IMR-90 (cell line): ENCODE measurements around the gene SEL1L2. TPM values are rescaled to one million over a fixed set of nuclear protein-coding genes. Genes with fewer than 3 reads are reported as not detected.

Experiments used
- ATAC-seq: fragments of 200-7000 bp; cut with Tn5 transposase; 2 replicates; pipeline ENCODE4 v1.9.1; 2020; ENCODE audit warnings: low read depth, mild to moderate bottlenecking, moderate library complexity
- BruUV-seq: library from RNA; stranded (reverse); fragments of 400-500 nt; replicated peaks from 2 replicates; lab custom pipeline; 2021; lab: Mats Ljungman, UMichigan
- CTCF ChIA-PET: fragments of 300-600 bp; formaldehyde crosslinking; extraction: SDS; loops from one replicate; lab custom pipeline; 2021; ENCODE audit warnings: antibody characterized with exemption; lab: Yijun Ruan, JAX
- POLR2A ChIA-PET: fragments of 300-600 bp; sonication (Branson Sonifier 250); formaldehyde crosslinking; loops from one replicate; lab custom pipeline; 2022; ENCODE audit warnings: antibody characterized with exemption; ENCODE audit not compliant: unreplicated experiment; lab: Charles Lee
- DNase-seq: peaks from one replicate; pipeline ENCODE4 v3.0.0; 2013
- H2AFZ ChIP-seq: replicated peaks from 2 replicates; pipeline ENCODE3; 2013; ENCODE audit warnings: low read length, mild to moderate bottlenecking; ENCODE audit not compliant: poor library complexity
- H2AK5ac ChIP-seq: 2 replicates; pipeline ENCODE4 v1.6.1; 2013; ENCODE audit warnings: low read depth, low read length, inconsistent platforms
- H2AK9ac ChIP-seq: replicated peaks from 2 replicates; pipeline ENCODE3; 2013; ENCODE audit warnings: mild to moderate bottlenecking, low read depth, low read length, moderate library complexity; ENCODE audit not compliant: poor library complexity
- H2BK120ac ChIP-seq: 2 replicates; pipeline ENCODE4 v1.6.1; 2013; ENCODE audit warnings: low read depth, low read length, inconsistent platforms
- H2BK15ac ChIP-seq: 3 replicates; pipeline ENCODE4 v1.6.1; 2013; ENCODE audit warnings: low read depth, low read length, inconsistent platforms
- H2BK20ac ChIP-seq: 2 replicates; pipeline ENCODE4 v1.6.1; 2013; ENCODE audit warnings: low read depth, mild to moderate bottlenecking, inconsistent platforms, low read length, moderate library complexity
- H2BK5ac ChIP-seq: 2 replicates; pipeline ENCODE4 v1.6.1; 2013; ENCODE audit warnings: mild to moderate bottlenecking, low read depth, low read length, inconsistent platforms; ENCODE audit not compliant: poor library complexity, severe bottlenecking
- H3K14ac ChIP-seq: replicated peaks from 2 replicates; pipeline ENCODE4 v1.6.1; 2013; ENCODE audit warnings: low read depth, low read length, inconsistent platforms
- H3K18ac ChIP-seq: 2 replicates; pipeline ENCODE4 v1.6.1; 2013; ENCODE audit warnings: low read depth, low read length, control low read depth
- H3K23ac ChIP-seq: 2 replicates; pipeline ENCODE4 v1.6.1; 2013; ENCODE audit warnings: low read depth, low read length, inconsistent platforms
- H3K27ac ChIP-seq: 2 replicates; pipeline ENCODE4 v1.5.1; 2013; ENCODE audit warnings: mild to moderate bottlenecking, control low read depth, low read length; ENCODE audit not compliant: insufficient read depth
- H3K27me3 ChIP-seq: 2 replicates; pipeline ENCODE4 v1.6.1; 2013; ENCODE audit warnings: low read length; ENCODE audit not compliant: control insufficient read depth, insufficient read depth
- H3K36me3 ChIP-seq: 2 replicates; pipeline ENCODE4 v1.6.1; 2013; ENCODE audit warnings: low read length, mixed read lengths; ENCODE audit not compliant: control insufficient read depth, insufficient read depth
- H3K4ac ChIP-seq: 2 replicates; pipeline ENCODE4 v1.6.1; 2013; ENCODE audit warnings: low read depth, low read length, inconsistent platforms
- H3K4me1 ChIP-seq: 2 replicates; pipeline ENCODE4 v1.6.1; 2013; ENCODE audit warnings: low read length, mixed read lengths; ENCODE audit not compliant: control insufficient read depth, insufficient read depth
- H3K4me2 ChIP-seq: 2 replicates; pipeline ENCODE4 v1.6.1; 2013; ENCODE audit warnings: low read depth, mild to moderate bottlenecking, control low read depth, low read length, moderate library complexity
- H3K4me3 ChIP-seq: 2 replicates; pipeline ENCODE4 v1.5.1; 2013; ENCODE audit warnings: low read depth, mild to moderate bottlenecking, control low read depth, low read length, moderate library complexity; ENCODE audit not compliant: insufficient read depth
- H3K56ac ChIP-seq: 2 replicates; pipeline ENCODE4 v1.6.1; 2013; ENCODE audit warnings: low read length, inconsistent platforms; ENCODE audit not compliant: insufficient read depth; ENCODE audit errors: extremely low read depth
- H3K79me1 ChIP-seq, 2 experiments: 2 replicates each; pipeline ENCODE4 v1.6.1; 2013; ENCODE audit warnings: low read length in 2 of 2, inconsistent platforms in 1 of 2, low read depth in 1 of 2
- H3K9ac ChIP-seq: 2 replicates; pipeline ENCODE4 v1.6.1; 2013; ENCODE audit warnings: low read depth, low read length, control low read depth
- H3K9me1 ChIP-seq: 2 replicates; pipeline ENCODE4 v1.6.1; 2013; ENCODE audit warnings: low read length, inconsistent platforms; ENCODE audit not compliant: insufficient read depth
- H3K9me3 ChIP-seq: 2 replicates; pipeline ENCODE4 v1.6.1; 2013; ENCODE audit warnings: low read length; ENCODE audit not compliant: control insufficient read depth, insufficient read depth
- H4K20me1 ChIP-seq: 2 replicates; pipeline ENCODE4 v1.6.1; 2013; ENCODE audit warnings: low read length, inconsistent platforms; ENCODE audit not compliant: insufficient read depth
- H4K5ac ChIP-seq: 2 replicates; pipeline ENCODE4 v1.6.1; 2013; ENCODE audit warnings: mild to moderate bottlenecking, low read depth, low read length, control low read depth
- H4K8ac ChIP-seq, 2 experiments: 2 replicates each; pipeline ENCODE4 v1.6.1; 2013; ENCODE audit warnings: low read depth in 2 of 2, low read length in 2 of 2, control low read depth in 1 of 2, inconsistent platforms in 1 of 2
- H4K91ac ChIP-seq: 2 replicates; pipeline ENCODE4 v1.6.1; 2013; ENCODE audit warnings: low read depth, low read length, inconsistent platforms; ENCODE audit not compliant: insufficient read depth
- CEBPB ChIP-seq: IDR thresholded peaks from 2 replicates; pipeline ENCODE4 v1.6.1; 2012; ENCODE audit warnings: low read depth, low read length, improper control_type of control experiment
- CHD1 ChIP-seq: IDR thresholded peaks from 2 replicates; pipeline ENCODE4 v1.6.1; 2012; ENCODE audit warnings: low read depth, low read length, improper control_type of control experiment
- USF2 ChIP-seq: fragments of 150-350 bp; IDR thresholded peaks from 2 replicates; pipeline ENCODE4 v1.6.1; 2017; ENCODE audit warnings: mild to moderate bottlenecking, antibody characterized with exemption, low read length, low read depth
- WGBS, 2 experiments: methylation state at CpG; one replicate each; pipeline versions ENCODE4 v1.1.5 to v1.1.7; 2013; ENCODE audit warnings: missing lambda C conversion rate in 2 of 2; ENCODE audit not compliant: insufficient read length in 1 of 2; ENCODE audit errors: extremely low coverage in 2 of 2; 5-methylcytosine and 5-hydroxymethylcytosine counted together
- dilution Hi-C: fragments of 300-500 bp; cut with HindIII; formaldehyde crosslinking; loops from one replicate; pipeline ENCODE4 v1.14.3; 2018; ENCODE audit warnings: low sequenced_read_pairs; ENCODE audit not compliant: unreplicated experiment
- in situ Hi-C: fragments of 300-500 bp; cut with MboI; formaldehyde crosslinking; loops from 3 replicates; pipeline ENCODE4 v1.14.3; 2019; ENCODE audit warnings: low sequenced_read_pairs, inconsistent platforms, mixed read lengths
- intact Hi-C: fragments of 100-400 bp; cut with micrococcal nuclease; formaldehyde crosslinking; loops from 2 replicates; pipeline ENCODE4 v1.10.0; 2022
- microRNA-seq, 2 experiments: library from miRNA; stranded (forward) in 1 of 2; unstranded in 1 of 2; fragments of 10-50 nt in 1 of 2; fragments of <30 nt in 1 of 2; gene quantifications in 1 of 2; microRNA quantifications in 1 of 2; one replicate each; pipeline versions ENCODE3 to v1.1.0; 2013 to 2020; ENCODE audit not compliant: insufficient read depth in 1 of 2, insufficient read length in 1 of 2, unreplicated experiment in 1 of 2
- polyA plus RNA-seq, 3 experiments: library from polyadenylated mRNA; depleted of rRNA; stranded (reverse); fragments of >200 nt; gene quantifications; 2 replicates each; pipeline ENCODE4 v1.2.3, GENCODE V29; 2012; ENCODE audit warnings: low replicate concordance in 1 of 3
- small RNA-seq, 5 experiments: library from RNA; depleted of rRNA; stranded (forward); fragments of <200 nt; gene quantifications; one replicate each; pipeline ENCODE3, GENCODE V24; 2012
- total RNA-seq: library from RNA; depleted of rRNA; stranded (reverse); fragments of >200 nt; gene quantifications from 2 replicates; pipeline ENCODE4 v1.2.3, GENCODE V29; 2012; rRNA removed

SEL1L2 gene
- total and polyA plus RNA-seq, 2 of the 4 experiments (the other 2 are of a cell fraction), result not detected

- DNase-seq (no peak), ATAC-seq (no peak)
- Histone ChIP-seq H2BK5ac (no peak overlapping the region), H3K36me3 (peaks cover 34% of the 10 kb centered on the region), H3K23ac (no peak overlapping the region), H3K4me2 (no peak overlapping the region), H3K18ac (no peak overlapping the region), H3K9ac (no peak overlapping the region), H3K14ac (no peak overlapping the region), H2BK20ac (no peak overlapping the region), H3K56ac (no peak overlapping the region), H3K79me1 (no peaks in the 10 kb centered on the region; a peak in 3 of 4 replicates), H3K27ac (no peak overlapping the region), H3K4ac (no peak overlapping the region), H3K4me3 (no peak overlapping the region), H4K91ac (no peak overlapping the region), H2AK5ac (no peak overlapping the region), H3K9me1 (peaks cover 2% of the 10 kb centered on the region; the same call in 1 of the 2 replicates), H4K5ac (no peak overlapping the region), H2BK15ac (no peak overlapping the region), H3K27me3 (no peaks in the 10 kb centered on the region), H4K8ac (no peak overlapping the region), H2AK9ac (no peak overlapping the region), H2AFZ (no peak overlapping the region), H3K4me1 (0 out of 2 replicates have a peak, but pooled peaks cover 2% of the 10 kb centered on the region), H3K9me3 (no peaks in the 10 kb centered on the region), H2BK120ac (no peak overlapping the region), H4K20me1 (peaks cover 5% of the 10 kb centered on the region; the same call in 1 of the 2 replicates)
- CTCF ChIA-PET, result interaction anchor here (1.2 kb wide), 1 partner anchor 12 kb away, joined by 6 read pairs; no protein-coding TSS in a partner anchor
- dilution Hi-C loops, result no loop called here
- in situ Hi-C loops, result no loop called here
- POLR2A ChIA-PET, result no interaction called here
- no peak for TF ChIP-seq CEBPB
- TF ChIP-seq USF2, result no peak
- no peak for TF ChIP-seq CHD1
- no TSS peak for BruUV-seq
- intact Hi-C loops, result no loop called here
- WGBS, 2 experiments, result 67% methylated on average over 1 of the region's 2 CpGs; no CpG with 5 or more reads in 1 of the 2 experiments
Observed at GRCh38 chr20:13799974-13800373, 190.4 kb downstream of the SEL1L2 start.

Small RNAs within 50 kb of the gene (microRNA-seq; reads per million reads assigned to microRNA genes)
- gene RNU6-278P (ENCODE audit: insufficient read depth, insufficient read length), result not detected
- not detected for gene RPS3P1 (ENCODE audit: insufficient read depth, insufficient read length)

Small RNAs within 50 kb of the gene (small RNA-seq; reads per million reads assigned to genes)
- gene RNU6-278P, result 0 reads per million in 5 experiments
- 0 reads per million in 5 experiments for gene RPS3P1

Other genes with a start within 250 kb of the SEL1L2 start
- 2.7 and 5.3 TPM in 2 replicates for gene ESF1, start 205.7 kb downstream of the SEL1L2 start, total RNA-seq
- 2.1 and 2.6 TPM in 2 replicates for gene ESF1, start 205.7 kb downstream of the SEL1L2 start, polyA plus RNA-seq (2012; rRNA removed)
- gene NDUFAF5, start 205.6 kb downstream of the SEL1L2 start, total RNA-seq, result 6.8 and 22.8 TPM in 2 replicates
- 11.9 and 12.3 TPM in 2 replicates for gene NDUFAF5, start 205.6 kb downstream of the SEL1L2 start, polyA plus RNA-seq (2012; rRNA removed)
- 0.28 TPM in 1 of 2 replicates, not detected in the other for gene MACROD2, start 4.9 kb upstream of the SEL1L2 start, total RNA-seq
- gene MACROD2, start 4.9 kb upstream of the SEL1L2 start, polyA plus RNA-seq (2012; rRNA removed), result 0.06 TPM in 1 of 2 replicates, not detected in the other